Measurements from ENCODE around the gene ANKRD13B.
A peak's percentile ranks its signal among the peaks of the same experiment; 100 is the strongest.

ANKRD13B gene

DNA sequence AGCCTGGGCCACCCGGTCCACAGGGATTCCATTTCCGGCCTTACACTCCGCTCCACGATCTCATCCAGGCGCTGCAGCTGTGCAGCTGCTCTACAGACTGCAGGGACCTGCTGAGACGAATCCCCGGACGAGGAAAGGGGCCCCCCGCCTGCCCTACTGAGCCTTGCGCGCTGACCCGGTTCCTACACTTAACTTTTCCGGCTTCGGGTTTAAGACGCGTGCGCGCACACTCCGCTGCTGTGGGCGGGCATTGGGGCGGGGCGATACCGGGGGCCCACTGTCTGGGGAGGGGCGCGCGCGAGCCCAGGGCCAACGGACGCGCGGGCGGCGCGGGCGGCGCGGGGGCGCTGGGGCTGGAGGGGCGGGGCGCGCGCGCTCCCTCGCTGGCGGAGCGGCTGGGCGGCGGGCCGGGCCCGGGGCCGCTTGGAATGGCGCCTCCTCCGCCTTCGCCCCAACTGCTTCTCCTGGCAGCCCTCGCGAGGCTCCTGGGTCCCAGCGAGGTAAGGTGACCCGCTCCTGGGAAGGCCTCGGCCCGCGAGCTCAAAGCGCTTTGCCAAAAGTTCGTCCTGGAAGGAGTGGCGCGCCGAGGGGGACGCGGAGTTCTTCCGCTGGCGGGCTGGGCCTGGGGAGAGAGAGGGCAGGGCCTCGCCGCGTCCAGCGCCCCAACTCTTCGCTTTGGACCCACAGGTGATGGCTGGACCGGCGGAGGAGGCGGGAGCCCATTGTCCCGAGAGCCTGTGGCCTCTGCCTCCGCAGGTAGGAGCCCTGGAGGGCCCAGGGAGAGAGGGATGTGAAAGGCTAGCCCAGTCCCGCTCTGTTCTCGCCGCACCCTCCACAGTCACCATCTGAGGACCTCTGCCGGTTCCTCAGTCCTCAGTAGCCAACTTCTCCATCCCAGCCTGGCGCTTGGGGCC, 24.3 kb upstream of the ANKRD13B start, which contains the start of gene TP53I13:
TSS of gene TP53I13 (plus strand) at position 371 of the 914 bp plus-strand sequence. CDS start at position 429, 58 bp downstream.
- DNase-seq (ENCODE audit: low read depth in 2 of 2): peak; percentile 86 to 89

DNA sequence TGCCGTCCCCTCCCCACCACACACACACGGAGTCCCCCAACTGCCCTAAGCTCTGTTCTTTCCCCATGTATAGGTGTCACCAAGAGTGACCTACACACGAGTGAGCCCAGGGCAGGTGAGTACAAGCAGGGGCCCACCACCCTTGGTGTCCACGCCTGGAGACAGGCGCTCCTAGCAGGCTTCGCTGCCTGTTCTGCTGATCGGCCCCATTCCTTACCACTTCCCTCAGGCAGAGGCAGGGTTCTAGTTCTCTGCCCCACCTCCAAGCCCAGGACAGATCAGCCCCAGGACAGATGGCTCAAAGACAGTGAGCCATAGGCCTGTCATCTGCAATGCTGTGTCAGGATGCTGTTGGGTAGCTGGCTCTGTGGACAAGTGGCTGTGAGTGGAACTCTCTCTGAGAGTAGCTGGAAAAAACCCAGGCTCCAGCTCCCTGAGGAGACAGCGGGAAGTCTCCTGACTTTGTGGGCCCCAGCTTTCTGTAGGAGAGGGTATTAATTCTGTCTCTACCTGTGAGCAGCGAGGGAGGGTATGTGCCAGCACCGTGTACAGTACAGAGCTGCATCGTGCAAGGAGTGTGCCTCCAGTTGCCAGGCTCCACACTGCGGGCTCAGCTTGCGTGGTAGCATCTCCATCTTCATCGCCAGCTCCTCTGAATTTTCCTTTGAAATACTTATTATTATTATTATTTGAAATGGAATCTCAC, 23.5 kb upstream of the ANKRD13B start:
- DNase-seq (ENCODE audit: low read depth in 2 of 2): no peak

DNA sequence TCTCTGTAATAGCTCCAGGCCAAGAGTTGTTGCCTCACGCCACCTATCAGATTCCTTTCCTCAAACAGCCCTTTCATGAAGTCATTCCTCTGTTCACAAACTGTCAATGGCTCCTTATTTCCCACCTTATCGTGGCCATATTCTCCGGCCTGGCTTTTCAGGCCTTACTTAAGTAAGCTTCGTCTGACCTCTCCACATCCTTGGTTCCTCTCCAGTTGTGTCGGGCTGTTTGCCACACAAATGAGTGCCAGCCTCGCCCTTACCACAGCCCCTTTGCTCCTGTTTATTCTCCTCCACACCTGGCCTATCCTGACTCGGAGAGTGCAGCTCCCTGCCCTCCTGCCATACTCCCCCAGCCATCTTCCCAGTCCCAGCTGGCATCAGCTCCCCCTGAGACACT, 22.4 kb upstream of the ANKRD13B start:
- no peak for DNase-seq (ENCODE audit: low read depth in 2 of 2)

DNA sequence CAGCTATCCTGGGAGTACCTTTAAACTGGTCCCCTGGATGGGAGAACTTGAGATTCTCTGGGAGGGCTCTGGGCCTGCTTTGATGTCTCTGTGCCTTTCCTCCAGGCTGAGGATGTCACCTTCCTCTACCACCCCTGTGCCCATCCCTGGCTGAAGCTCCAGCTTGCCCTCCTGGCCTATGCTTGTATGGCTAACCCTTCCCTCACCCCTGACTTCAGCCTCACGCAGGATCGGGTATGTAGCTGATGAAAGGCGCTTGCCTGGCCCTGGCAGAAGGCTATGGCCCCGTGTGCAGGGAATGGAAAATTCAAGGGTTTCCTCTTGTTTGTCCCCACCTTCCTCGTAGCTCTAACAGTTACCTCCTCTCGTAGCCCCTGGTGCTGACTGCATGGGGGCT, 21.4 kb upstream of the ANKRD13B start:
- DNase-seq (ENCODE audit: low read depth in 2 of 2): no peak

DNA sequence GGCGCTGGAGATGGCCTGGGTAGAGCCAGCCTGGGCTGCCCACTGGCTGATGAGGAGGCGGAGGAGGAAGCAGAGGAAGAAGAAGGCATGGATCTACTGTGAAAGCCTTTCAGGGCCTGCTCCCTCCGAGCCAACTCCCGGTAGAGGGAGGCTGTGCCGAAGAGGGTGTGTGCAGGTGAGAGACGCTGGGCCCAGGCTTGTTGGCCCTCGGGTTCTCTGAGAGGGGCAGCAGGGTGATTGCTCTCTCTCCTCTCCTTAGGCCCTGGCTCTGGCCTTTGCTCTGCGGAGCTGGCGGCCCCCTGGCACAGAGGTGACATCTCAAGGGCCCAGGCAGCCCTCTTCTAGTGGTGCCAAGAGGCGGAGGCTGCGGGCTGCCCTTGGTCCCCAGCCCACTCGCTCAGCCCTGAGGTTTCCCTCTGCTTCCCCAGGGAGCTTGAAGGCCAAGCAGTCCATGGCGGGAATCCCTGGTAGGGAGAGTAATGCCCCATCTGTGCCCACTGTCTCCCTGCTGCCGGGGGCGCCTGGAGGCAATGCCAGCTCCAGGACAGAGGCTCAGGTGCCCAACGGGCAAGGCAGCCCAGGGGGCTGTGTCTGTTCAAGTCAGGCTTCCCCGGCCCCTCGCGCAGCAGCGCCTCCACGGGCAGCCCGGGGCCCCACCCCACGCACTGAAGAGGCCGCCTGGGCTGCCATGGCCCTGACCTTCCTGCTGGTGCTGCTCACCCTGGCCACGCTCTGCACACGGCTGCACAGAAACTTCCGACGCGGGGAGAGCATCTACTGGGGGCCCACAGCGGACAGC, 20.9 kb upstream of the ANKRD13B start:
- no peak for DNase-seq (ENCODE audit: low read depth in 2 of 2)

GRCh38 chr17:29572691-29573557, 20.0 kb upstream of the ANKRD13B start:
- peak in 1 of 2 donors; percentile 70 for DNase-seq (ENCODE audit: low read depth in 2 of 2)

GRCh38 chr17:29573558-29573869, 19.4 kb upstream of the ANKRD13B start:
- DNase-seq (ENCODE audit: low read depth in 2 of 2): no peak

- DNase-seq (ENCODE audit: low read depth in 2 of 2): no peak
These were observed 18.8 kb upstream of the ANKRD13B start for GRCh38 chr17:29573871-29574731.

DNA sequence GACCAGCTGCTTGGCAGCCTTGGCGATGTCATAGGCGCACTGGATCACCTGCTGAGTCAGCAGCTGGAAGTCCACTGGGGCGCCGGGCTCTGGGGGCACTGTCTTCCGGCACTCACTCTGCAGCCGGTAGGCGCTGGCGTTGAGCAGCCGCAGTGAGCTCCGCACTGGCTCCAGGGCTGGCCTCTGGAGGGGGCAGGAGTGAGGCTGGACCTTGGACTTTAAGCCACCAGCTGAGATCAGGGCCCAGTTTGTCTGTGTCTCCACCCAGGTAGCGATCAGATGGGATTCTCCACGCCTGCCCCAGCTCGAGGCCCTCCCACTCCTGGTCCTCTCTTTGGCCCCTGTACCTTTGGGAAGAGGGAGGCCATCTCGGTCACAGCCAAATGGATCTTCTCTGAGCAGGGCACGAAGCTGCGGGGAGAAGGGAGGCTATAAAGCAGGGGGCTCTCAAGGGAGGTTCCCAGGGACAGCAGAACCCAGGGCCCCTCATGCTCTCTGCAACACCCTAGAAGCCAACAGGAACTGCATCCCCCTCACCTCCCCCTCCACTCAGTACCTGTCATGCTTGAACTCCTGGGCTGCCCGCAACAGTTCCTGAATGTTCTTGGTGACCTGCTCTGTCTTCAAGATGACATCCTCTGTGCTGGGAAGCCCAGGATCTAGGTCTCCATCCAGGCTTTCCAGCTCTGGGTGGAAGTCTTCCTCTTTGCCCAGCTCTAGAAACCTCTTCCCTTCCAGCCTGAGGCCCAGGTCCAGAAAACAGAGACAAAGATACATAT, 18.0 kb upstream of the ANKRD13B start:
- no peak for DNase-seq (ENCODE audit: low read depth in 2 of 2)

DNA sequence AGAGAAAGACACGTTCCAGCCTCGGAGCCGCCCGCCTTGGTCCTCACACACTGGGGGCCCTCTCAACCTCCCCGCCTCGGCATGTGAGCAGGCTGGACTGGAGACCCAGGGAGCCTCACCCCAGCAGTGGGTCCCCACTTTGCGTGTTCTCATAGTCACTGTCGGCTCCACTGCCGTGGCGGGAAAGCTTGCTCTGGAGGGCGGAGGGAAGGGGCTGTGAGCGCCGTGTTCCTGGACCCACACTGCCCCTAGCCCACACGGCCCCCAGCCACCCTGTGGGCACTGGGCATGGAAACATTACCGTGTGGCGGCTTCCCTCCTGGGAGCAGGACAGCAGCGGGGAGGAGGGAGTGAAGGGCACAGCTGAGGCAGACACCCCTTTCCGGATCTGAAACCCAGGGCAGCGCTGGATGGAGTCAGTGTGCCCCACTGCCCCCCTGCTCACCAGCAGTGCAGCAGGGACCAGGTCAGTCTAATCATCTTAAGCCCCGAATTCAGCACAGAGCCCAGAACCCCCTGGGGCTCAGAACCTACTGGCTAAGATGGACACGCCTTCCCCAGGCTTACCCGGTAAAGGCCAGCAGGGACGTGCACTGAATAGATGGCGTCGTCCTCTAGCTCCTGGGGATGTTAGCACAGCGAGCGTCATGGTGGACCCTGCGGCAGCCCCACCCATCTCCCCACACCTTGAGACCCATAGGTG, 17.3 kb upstream of the ANKRD13B start:
- DNase-seq (ENCODE audit: low read depth in 2 of 2): no peak

DNA sequence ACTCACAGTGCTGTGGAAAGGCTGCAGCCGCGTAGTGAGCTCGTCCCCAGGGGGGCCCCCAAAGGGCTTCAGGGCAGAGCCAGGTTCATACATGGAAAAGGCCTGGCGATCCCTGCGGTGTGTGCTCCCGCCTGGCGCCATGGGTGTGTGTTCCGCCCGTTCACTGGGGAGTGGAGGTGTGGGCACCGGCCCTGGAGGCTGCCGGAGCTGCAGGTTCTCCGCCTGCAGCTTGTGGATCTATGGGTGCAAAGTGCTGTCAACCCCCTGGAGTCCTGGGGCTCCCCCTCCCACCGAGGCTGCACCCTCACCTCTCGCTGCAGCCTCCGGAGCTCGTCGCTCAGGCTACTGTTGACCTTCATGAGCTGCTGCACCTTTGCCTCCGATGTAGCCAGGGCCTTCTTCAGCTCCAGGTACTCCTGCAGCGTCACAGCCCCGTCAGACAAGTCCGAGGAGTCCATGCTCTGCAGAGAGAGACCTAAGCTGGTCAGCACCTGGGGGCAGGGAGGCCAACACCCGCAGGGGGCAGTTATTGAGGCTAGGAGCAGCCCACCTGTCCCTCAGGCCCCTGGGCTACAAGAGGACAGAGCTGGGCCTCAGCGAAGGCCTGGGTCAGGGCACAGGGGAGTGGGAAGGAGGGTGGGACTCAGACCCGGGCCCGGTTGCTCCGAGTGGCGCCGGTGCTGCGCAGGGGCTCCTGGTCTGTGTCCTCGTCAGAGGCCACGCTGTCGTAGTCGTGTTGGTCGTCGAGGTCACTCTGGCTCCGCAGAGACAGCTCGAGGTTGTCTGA, 16.5 kb upstream of the ANKRD13B start:
- no peak for DNase-seq (ENCODE audit: low read depth in 2 of 2)

DNA sequence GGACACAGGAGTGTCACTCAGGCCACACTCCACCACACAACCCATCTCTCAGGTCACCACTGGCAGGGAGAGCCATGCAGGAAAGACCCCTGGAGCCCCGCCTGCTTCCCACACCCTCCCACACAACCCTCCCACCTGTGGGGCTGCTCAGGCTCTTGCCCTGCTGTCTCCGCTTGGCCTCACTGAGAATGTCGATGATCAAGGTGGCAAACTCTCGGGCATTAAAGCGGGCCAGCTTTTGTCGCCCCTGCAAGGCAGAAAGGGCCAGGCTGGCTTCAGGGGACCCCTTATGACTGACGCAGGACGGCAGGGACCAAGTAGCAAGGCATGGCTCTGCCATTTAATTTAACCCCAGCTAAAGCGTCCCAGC, 15.9 kb upstream of the ANKRD13B start:
- DNase-seq (ENCODE audit: low read depth in 2 of 2): no peak

DNA sequence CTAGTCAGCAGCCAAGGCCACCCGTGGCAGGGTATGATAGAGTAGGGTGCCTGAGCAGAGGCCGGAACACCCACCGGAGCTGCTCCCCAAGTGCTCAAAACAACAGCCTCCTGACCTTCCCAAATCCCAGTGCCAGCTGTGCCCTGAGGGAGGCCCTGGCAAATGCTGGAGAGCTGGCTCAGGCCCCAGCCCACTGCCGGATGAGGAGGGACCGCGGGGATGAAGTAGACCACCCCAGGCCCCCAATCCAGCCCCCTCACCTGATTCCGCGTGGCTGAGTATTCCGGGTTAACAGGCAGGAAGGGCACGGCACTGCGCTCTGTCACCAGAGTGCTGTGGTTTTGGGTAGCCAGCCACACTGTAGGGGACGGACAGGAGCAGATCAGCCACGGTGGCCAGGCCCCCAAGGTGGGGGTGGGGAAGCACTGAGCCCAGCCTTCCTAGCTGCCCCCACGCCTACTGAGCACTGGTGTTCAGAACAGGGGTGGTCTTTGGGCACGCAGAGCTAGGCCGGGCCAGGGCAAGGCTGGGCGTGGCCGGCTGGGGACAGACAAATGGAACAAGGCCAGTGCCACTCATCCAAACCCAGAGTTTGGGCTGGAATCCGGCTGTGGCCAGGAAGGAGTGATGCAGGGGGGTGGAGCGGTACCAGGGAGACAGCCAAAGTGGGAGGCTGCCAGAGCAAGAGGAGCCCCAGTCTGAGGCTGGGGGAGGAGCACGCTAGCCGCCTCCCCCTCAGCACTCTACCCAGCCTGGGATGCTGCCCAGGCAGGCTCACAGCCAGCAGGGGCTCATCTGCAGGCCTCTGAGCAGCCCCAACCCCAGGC, 15.3 kb upstream of the ANKRD13B start:
- DNase-seq (ENCODE audit: low read depth in 2 of 2): no peak

DNA sequence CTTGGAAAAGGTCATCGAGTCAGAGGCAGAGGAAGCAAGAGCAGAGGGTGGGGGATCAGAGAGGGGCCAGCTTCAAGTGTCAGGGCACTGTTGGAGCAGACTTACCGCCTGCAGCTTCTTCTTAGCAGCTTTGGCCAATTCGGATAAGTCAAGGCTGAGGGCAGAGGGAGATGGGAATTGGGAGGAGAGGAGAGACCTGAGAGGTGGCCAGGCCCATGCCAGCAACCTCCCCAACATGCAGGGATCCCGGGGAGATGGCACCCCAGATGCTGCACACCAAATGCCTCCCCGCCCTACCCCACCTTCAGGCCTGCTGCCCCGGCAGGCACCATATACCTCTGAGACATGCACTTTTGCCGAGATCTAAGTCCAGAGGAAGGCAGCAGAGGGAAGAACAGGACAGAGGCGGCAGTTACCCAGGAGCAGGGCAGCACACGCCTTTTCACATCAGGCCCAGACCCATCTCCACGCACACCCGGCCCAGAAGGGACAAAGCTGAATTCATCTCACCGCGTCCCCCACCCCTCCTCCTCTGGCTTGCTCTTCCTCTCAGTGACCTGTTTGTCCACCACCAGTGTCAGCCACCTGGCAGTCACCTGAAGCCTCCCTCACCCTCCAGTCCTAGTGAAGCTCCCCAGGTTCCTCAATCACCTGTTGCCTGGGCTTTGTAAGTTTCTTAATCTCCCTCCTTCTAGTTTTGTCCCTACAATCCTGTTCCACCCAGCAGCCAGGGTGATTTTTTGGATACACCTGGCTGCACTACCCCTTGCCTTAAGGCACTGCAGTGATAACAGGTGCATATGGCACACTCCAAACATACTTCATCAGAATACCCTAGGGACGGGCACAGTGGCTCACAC, 14.1 kb upstream of the ANKRD13B start:
- DNase-seq (ENCODE audit: low read depth in 2 of 2): no peak

- peak; percentile 82 to 85 for DNase-seq (ENCODE audit: low read depth in 2 of 2)
These were observed 12.8 kb upstream of the ANKRD13B start for GRCh38 chr17:29579866-29580771.
